ENCODE results near the gene NAP1L1. TPM values are rescaled to one million over a fixed set of nuclear protein-coding genes. Genes with fewer than 3 reads are reported as not detected.
A peak's percentile ranks its signal among the peaks of the same experiment; 100 is the strongest.

Gene NAP1L1
- polyA plus RNA-seq, 1 donor = 359 TPM

DNA sequence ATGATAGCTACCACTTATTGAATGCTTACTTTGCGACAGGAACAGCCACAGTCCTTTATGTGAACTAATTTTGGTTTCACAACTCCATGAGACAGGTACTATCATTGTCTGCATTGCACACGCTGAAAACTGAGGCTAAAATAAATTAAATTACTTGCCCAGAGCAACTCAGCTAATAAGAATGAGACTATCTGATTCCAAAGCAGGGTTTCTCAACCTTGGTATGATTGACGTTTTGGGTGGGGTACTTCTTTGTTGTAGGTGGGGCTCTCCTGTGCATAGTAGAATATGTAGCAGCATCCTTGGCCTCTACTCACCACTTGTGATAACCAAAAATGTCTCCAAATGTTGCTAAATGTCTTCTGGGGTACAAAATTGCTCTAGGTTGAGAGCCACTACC, 62.0 kb downstream of the NAP1L1 start:
- no peak overlapping the region for H3K27ac ChIP-seq (ENCODE audit: low read length)
- H3K4me1 ChIP-seq (ENCODE audit: control insufficient read depth, insufficient read depth, low read length) = no peaks in the 10 kb centered on the region
- WGBS (ENCODE audit: insufficient coverage, low lambda C conversion rate) = no CpG with 5 or more reads among the region's 3 CpGs

DNA sequence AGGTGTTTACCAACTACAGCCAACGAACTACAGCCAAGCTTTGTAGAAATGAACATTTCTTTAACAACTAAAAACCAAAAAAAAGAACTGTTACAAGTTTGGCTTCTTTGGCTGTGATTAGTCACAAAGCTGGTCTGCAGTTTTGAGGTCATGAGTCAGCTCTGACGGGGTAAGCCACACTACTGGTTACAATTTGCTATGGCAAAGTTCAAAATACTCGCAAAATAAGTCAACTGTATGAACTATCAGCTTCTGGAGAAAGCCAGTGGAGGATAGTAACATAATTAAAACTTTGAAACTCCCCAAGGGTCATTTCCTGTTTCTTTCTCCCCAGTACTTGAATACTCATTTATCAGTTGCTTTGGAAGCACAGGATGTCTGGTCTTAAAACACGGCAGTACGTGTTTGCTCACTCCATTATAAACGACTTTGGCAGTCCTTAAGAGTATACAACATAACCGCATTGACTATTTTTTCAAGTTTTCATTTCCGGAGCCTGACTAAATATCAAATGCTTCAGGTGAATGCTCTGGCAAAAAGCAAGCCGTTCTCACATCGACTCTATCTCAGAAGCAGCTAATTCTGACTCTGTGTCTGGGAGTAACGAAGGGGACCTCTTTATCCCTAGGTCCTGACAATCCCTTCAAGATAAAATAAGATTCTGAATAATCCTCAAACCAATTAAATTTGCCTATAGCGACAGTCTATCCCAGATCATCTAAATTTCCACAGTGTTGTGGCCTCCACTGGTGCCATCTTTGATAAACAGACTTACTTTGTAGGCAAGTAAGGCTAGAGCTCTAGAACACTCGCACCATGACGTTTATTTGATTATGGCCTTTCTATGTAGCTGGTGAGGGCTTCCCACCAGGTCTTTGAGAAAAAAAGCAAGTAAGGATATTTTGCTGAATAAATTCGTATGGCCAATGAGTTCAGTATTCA, 63.5 kb downstream of the NAP1L1 start:
- H3K27me3 ChIP-seq (ENCODE audit: control insufficient read depth, insufficient read depth, low read length) = peaks cover 20% of the 10 kb centered on the region
- H3K36me3 ChIP-seq (ENCODE audit: control insufficient read depth, insufficient read depth, low read length) = no peaks in the 10 kb centered on the region
- no peaks in the 10 kb centered on the region for H3K4me1 ChIP-seq (ENCODE audit: control insufficient read depth, insufficient read depth, low read length)
- 95% methylated on average over 4 of the region's 15 CpGs for WGBS (ENCODE audit: insufficient coverage, low lambda C conversion rate)
- DNase-seq = peak in 1 of 2 donors; percentile 41
- H3K27ac ChIP-seq (ENCODE audit: low read length) = peak overlapping the region; percentile 46
- no peaks in the 10 kb centered on the region for H3K9me3 ChIP-seq (ENCODE audit: control insufficient read depth, low read depth, low read length)
- no peak overlapping the region for H3K4me3 ChIP-seq (ENCODE audit: low read length)

More for the DNA sequence above, 62.0 kb downstream of the NAP1L1 start:
- Histone ChIP-seq H3K4me3 (ENCODE audit: low read length) (no peak overlapping the region), H3K27me3 (ENCODE audit: control insufficient read depth, insufficient read depth, low read length) (peaks cover 13% of the 10 kb centered on the region), H3K9me3 (ENCODE audit: control insufficient read depth, low read depth, low read length) (no peaks in the 10 kb centered on the region), H3K36me3 (ENCODE audit: control insufficient read depth, insufficient read depth, low read length) (no peaks in the 10 kb centered on the region)
- DNase-seq = no peak

DNA sequence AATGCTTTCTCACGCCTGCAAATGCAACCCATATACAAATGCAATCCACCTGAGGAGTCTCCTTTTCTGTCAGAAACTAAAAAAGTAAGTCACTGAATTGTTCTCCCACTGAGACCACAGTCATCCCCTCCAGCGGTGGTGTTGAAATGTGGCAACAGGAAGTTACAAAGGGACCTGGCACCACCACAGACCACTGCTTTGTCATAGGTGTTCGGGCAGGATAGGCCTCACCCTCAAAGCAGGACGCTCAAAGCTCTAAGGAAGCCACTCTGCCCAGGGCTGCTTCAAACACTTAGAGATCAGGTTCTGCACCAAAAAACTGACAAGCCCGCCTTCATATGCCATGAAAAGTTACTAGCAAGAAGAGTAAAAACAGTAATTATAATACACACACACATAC, 64.2 kb downstream of the NAP1L1 start:
- Histone ChIP-seq H3K9me3 (ENCODE audit: control insufficient read depth, low read depth, low read length) (no peaks in the 10 kb centered on the region), H3K27me3 (ENCODE audit: control insufficient read depth, insufficient read depth, low read length) (peaks cover 20% of the 10 kb centered on the region), H3K4me3 (ENCODE audit: low read length) (no peak overlapping the region), H3K4me1 (ENCODE audit: control insufficient read depth, insufficient read depth, low read length) (no peaks in the 10 kb centered on the region), H3K27ac (ENCODE audit: low read length) (peak overlapping the region; percentile 26), H3K36me3 (ENCODE audit: control insufficient read depth, insufficient read depth, low read length) (no peaks in the 10 kb centered on the region)
- no CpG with 5 or more reads among the region's 5 CpGs for WGBS (ENCODE audit: insufficient coverage, low lambda C conversion rate)
- no peak for DNase-seq

DNA sequence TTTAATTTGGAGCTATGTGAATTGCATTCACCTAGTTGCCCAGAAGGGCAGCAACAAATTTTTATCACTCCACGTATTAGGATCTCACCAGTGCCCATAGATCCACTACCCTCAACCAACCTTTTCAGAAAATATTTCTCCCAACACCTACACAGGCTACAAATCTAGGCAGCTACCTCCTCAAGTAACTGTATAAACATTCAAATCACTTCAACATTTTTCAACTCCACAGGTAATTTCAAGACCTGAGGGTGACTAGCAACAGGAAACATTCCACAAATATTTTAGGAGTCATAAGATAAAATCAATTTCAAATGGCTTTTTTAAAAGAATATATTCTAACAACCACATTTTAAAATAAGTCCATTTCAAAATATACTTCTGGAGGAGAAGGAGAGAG, 65.8 kb downstream of the NAP1L1 start:
- H3K36me3 ChIP-seq (ENCODE audit: control insufficient read depth, insufficient read depth, low read length) = no peaks in the 10 kb centered on the region
- H3K9me3 ChIP-seq (ENCODE audit: control insufficient read depth, low read depth, low read length) = no peaks in the 10 kb centered on the region
- H3K27ac ChIP-seq (ENCODE audit: low read length) = no peak overlapping the region
- DNase-seq = no peak
- H3K4me1 ChIP-seq (ENCODE audit: control insufficient read depth, insufficient read depth, low read length) = peaks cover 4% of the 10 kb centered on the region
- H3K27me3 ChIP-seq (ENCODE audit: control insufficient read depth, insufficient read depth, low read length) = peaks cover 23% of the 10 kb centered on the region
- H3K4me3 ChIP-seq (ENCODE audit: low read length) = no peak overlapping the region
- no CpG with 5 or more reads among the region's 1 CpG for WGBS (ENCODE audit: insufficient coverage, low lambda C conversion rate)

DNA sequence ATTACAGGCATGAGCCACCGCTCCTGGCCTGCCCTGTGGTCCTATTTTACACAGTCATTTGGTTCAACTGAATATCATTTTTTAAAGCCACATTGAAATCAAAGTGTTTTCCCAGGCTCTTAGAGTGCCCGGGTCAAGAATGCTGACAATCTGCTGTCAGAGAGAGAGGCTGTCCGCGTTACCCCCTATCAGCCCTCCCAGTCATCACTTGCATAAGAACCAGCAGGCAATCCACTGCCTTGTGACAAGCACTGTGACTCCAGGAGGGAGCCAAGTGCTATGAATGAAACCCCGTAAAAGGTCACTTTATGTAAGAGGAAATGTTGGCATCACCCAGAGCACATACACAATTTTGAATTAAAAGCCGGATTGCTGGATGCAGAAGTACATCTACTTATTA, 66.4 kb downstream of the NAP1L1 start:
- Histone ChIP-seq H3K27ac (ENCODE audit: low read length) (no peak overlapping the region), H3K4me3 (ENCODE audit: low read length) (no peak overlapping the region), H3K9me3 (ENCODE audit: control insufficient read depth, low read depth, low read length) (no peaks in the 10 kb centered on the region), H3K4me1 (ENCODE audit: control insufficient read depth, insufficient read depth, low read length) (peaks cover 4% of the 10 kb centered on the region), H3K36me3 (ENCODE audit: control insufficient read depth, insufficient read depth, low read length) (no peaks in the 10 kb centered on the region), H3K27me3 (ENCODE audit: control insufficient read depth, insufficient read depth, low read length) (peaks cover 25% of the 10 kb centered on the region)
- 100% methylated on average over 1 of the region's 6 CpGs for WGBS (ENCODE audit: insufficient coverage, low lambda C conversion rate)
- peak in 1 of 2 donors; percentile 72 for DNase-seq

DNA sequence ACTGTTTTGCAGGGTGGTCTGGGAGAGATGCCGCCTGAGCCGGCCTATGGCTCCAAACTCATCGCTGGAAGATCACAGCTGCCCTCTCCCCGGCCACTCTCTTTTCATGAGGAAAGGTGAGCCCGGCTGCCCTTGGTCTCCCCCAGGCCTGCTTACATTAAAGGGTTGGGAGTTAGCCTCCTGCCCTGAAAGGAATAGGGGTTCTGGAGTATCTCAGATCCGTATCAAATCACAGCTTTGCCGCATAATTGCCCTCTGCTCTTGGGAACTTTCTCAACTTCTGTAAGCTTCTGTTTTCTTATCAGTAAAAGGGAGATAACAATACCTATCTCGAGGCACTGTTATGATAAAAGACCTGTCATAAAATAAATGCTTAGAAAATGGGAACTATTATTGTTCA, 70.5 kb downstream of the NAP1L1 start:
- 0% methylated on average over 1 of the region's 8 CpGs for WGBS (ENCODE audit: insufficient coverage, low lambda C conversion rate)
- DNase-seq = peak in 1 of 2 donors; percentile 43

DNA sequence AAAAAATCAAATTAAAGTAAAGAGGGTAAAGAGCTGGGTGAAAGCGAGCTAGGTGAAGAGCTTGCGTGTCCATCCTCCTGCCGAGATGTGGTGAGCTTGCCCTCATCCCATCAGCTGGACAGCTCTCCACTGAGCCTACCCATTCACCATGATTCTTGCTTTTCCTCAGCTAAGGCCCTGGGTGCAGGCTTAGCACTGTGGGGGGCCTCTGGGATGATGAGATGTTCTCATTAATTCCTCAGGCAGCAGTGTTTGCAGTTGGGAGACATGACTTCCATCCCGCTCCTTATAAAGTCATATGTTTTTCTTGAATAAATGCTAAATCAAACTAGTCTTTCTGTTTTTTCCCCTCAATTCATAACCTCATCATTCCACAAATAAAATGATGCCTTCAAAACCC, 70.9 kb downstream of the NAP1L1 start:
- Histone ChIP-seq H3K9me3 (ENCODE audit: control insufficient read depth, low read depth, low read length) (no peaks in the 10 kb centered on the region), H3K27me3 (ENCODE audit: control insufficient read depth, insufficient read depth, low read length) (peaks cover 34% of the 10 kb centered on the region), H3K27ac (ENCODE audit: low read length) (no peak overlapping the region), H3K4me1 (ENCODE audit: control insufficient read depth, insufficient read depth, low read length) (peaks cover 19% of the 10 kb centered on the region), H3K4me3 (ENCODE audit: low read length) (no peak overlapping the region), H3K36me3 (ENCODE audit: control insufficient read depth, insufficient read depth, low read length) (no peaks in the 10 kb centered on the region)
- DNase-seq = no peak
- WGBS (ENCODE audit: insufficient coverage, low lambda C conversion rate) = no CpG with 5 or more reads among the region's 4 CpGs

More for the DNA sequence above, 70.5 kb downstream of the NAP1L1 start:
- H3K36me3 ChIP-seq (ENCODE audit: control insufficient read depth, insufficient read depth, low read length) = no peaks in the 10 kb centered on the region
- peaks cover 19% of the 10 kb centered on the region for H3K4me1 ChIP-seq (ENCODE audit: control insufficient read depth, insufficient read depth, low read length)
- peaks cover 35% of the 10 kb centered on the region for H3K27me3 ChIP-seq (ENCODE audit: control insufficient read depth, insufficient read depth, low read length)
- H3K9me3 ChIP-seq (ENCODE audit: control insufficient read depth, low read depth, low read length) = no peaks in the 10 kb centered on the region
- H3K4me3 ChIP-seq (ENCODE audit: low read length) = no peak overlapping the region
- H3K27ac ChIP-seq (ENCODE audit: low read length) = no peak overlapping the region

DNA sequence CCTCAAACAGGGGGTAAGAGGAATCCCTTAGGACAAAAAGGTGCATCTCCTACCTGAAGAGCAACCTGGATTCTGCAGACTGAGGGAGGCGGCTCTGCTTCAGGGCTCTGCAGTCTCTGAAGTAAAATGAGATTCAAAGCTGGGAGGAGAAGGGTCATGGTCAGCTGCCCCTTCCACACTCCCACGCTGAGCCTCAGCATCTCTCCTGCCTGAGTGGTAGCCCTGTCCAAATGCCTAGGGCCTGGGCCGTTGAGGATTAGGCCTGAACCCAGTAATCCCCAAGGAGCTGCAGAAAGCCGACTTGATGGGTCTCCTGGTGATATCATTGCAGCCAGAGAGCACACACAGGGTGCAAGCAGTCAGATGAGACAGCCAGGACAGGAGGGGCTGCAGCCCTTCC, 71.8 kb downstream of the NAP1L1 start:
- no CpG with 5 or more reads among the region's 4 CpGs for WGBS (ENCODE audit: insufficient coverage, low lambda C conversion rate)
- Histone ChIP-seq H3K36me3 (ENCODE audit: control insufficient read depth, insufficient read depth, low read length) (no peaks in the 10 kb centered on the region), H3K9me3 (ENCODE audit: control insufficient read depth, low read depth, low read length) (no peaks in the 10 kb centered on the region), H3K27ac (ENCODE audit: low read length) (no peak overlapping the region), H3K4me3 (ENCODE audit: low read length) (no peak overlapping the region), H3K27me3 (ENCODE audit: control insufficient read depth, insufficient read depth, low read length) (peaks cover 28% of the 10 kb centered on the region), H3K4me1 (ENCODE audit: control insufficient read depth, insufficient read depth, low read length) (peaks cover 19% of the 10 kb centered on the region)
- DNase-seq = no peak

DNA sequence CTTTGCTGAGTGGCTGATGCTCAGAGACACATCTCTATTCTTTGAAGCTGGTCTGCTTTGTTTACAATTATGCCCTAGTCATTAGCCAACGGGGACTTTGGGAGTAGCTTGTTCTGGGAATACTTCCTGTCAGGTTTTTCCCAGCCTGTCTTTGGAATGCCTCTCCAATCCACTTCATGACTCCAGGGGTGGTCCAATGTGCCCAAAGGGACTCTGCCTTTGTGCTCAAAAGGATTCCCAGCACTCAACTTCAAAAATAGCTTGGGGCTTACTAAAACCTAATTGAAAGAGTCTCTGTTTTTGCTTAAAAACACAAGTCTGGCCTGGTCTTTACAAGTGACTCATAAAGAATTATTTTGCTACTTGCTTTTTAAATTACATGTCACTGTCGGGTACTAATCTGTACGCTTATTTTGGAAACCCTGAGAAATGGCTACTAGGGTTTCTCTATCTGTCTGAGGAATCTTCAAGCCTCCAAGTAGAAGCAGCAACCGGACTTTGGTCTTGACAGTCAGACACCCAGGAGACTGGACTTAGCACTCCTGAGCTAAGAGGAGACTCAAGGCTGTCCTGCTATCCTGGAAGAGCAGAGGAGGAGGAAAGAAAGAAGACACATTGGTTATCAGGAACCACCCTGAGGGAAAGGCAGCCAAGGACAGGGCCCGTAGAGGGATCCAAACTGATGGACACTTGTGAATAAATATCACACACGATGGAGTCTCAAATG, 73.6 kb downstream of the NAP1L1 start:
- no CpG with 5 or more reads among the region's 6 CpGs for WGBS (ENCODE audit: insufficient coverage, low lambda C conversion rate)
- Histone ChIP-seq H3K36me3 (ENCODE audit: control insufficient read depth, insufficient read depth, low read length) (no peaks in the 10 kb centered on the region), H3K9me3 (ENCODE audit: control insufficient read depth, low read depth, low read length) (no peaks in the 10 kb centered on the region), H3K4me1 (ENCODE audit: control insufficient read depth, insufficient read depth, low read length) (peaks cover 19% of the 10 kb centered on the region), H3K4me3 (ENCODE audit: low read length) (no peak overlapping the region), H3K27ac (ENCODE audit: low read length) (no peak overlapping the region), H3K27me3 (ENCODE audit: control insufficient read depth, insufficient read depth, low read length) (peaks cover 20% of the 10 kb centered on the region)
- DNase-seq = peak; percentile 73 to 81

DNA sequence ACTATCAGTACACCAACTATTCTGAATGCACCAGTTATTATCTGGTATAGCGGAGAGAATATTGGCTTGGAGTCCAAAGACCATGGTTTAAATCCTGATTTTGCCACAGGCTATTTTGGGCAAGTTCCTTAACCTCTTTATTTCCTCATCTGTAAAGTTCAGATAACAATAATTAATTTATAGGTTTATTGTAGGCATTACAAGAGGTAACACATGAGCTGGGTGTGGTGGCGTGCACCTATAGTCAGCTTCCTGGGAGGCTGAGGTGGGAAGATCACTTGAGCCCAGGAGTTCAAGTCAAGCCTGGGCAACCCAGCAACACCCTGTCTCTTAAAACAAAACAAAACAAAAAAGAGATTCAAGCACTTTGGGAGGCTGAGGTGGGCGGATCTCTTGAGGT, 76.1 kb downstream of the NAP1L1 start:
- DNase-seq = peak in 1 of 2 donors; percentile 64

More for the DNA sequence above, 76.1 kb downstream of the NAP1L1 start:
- no CpG with 5 or more reads among the region's 3 CpGs for WGBS (ENCODE audit: insufficient coverage, low lambda C conversion rate)
- H3K27ac ChIP-seq (ENCODE audit: low read length) = no peak overlapping the region
- H3K4me3 ChIP-seq (ENCODE audit: low read length) = no peak overlapping the region
- H3K36me3 ChIP-seq (ENCODE audit: control insufficient read depth, insufficient read depth, low read length) = no peaks in the 10 kb centered on the region
- no peaks in the 10 kb centered on the region for H3K9me3 ChIP-seq (ENCODE audit: control insufficient read depth, low read depth, low read length)
- H3K27me3 ChIP-seq (ENCODE audit: control insufficient read depth, insufficient read depth, low read length) = peaks cover 16% of the 10 kb centered on the region
- peaks cover 15% of the 10 kb centered on the region for H3K4me1 ChIP-seq (ENCODE audit: control insufficient read depth, insufficient read depth, low read length)
